GM19397 (cell line): ENCODE data around the gene ALOX12.
A peak's percentile ranks its signal among the peaks of the same experiment; 100 is the strongest.

ENCODE experiments used
- ATAC-seq: cut with Tn5 transposase; IDR thresholded peaks from one replicate; pipeline ENCODE4 v1.9.1; 2021; ENCODE audit warnings: mild to moderate bottlenecking, moderate library complexity; ENCODE audit not compliant: unreplicated experiment

Gene ALOX12

GRCh38 chr17:7002288-7003047 is 6.6 kb downstream of the ALOX12 start:
- no peak for ATAC-seq

GRCh38 chr17:7003745-7004144 is 7.9 kb downstream of the ALOX12 start:
- ATAC-seq = no peak

GRCh38 chr17:7004398-7005253 is 8.8 kb downstream of the ALOX12 start:
- no peak for ATAC-seq

GRCh38 chr17:7005716-7006115 is 9.9 kb downstream of the ALOX12 start:
- no peak for ATAC-seq

- no peak for ATAC-seq
Observed at GRCh38 chr17:7007143-7007542, 11.3 kb downstream of the ALOX12 start.

GRCh38 chr17:7010523-7010922 is 14.7 kb downstream of the ALOX12 start:
- no peak for ATAC-seq

GRCh38 chr17:7011415-7011814 is 15.6 kb downstream of the ALOX12 start:
- no peak for ATAC-seq

- ATAC-seq = no peak
Observed at GRCh38 chr17:7011942-7012254, 16.0 kb downstream of the ALOX12 start.

GRCh38 chr17:7014261-7014994 is 18.6 kb downstream of the ALOX12 start:
- peak; percentile 83 for ATAC-seq

GRCh38 chr17:7014995-7015958 is 19.4 kb downstream of the ALOX12 start:
- no peak for ATAC-seq

- ATAC-seq = no peak
Observed at GRCh38 chr17:7016418-7016817, 20.6 kb downstream of the ALOX12 start.

- no peak for ATAC-seq
Observed at GRCh38 chr17:7016886-7017826, 21.3 kb downstream of the ALOX12 start.

- no peak for ATAC-seq
Observed at GRCh38 chr17:7017827-7018200, 22.0 kb downstream of the ALOX12 start.

- ATAC-seq = no peak
Observed at GRCh38 chr17:7018331-7018964, 22.6 kb downstream of the ALOX12 start.

GRCh38 chr17:7019367-7019766 is 23.5 kb downstream of the ALOX12 start:
- ATAC-seq = no peak

GRCh38 chr17:7019839-7020519 is 24.1 kb downstream of the ALOX12 start:
- no peak for ATAC-seq

GRCh38 chr17:7020894-7021664 is 25.2 kb downstream of the ALOX12 start:
- no peak for ATAC-seq
